LNCaP clone FGC (cell line): ENCODE results near the gene SOBP.

Experiments
- DNase-seq: peaks from one replicate; pipeline ENCODE4 v3.0.0-alpha.2; 2011; ENCODE audit warnings: low read depth
- H3K4me3 ChIP-seq: 2 replicates; pipeline ENCODE4 v1.5.1; 2011; ENCODE audit warnings: mild to moderate bottlenecking, low read depth, low read length, control low read depth
- CTCF ChIP-seq: IDR thresholded peaks from 2 replicates; pipeline ENCODE4 v1.5.1; 2012; ENCODE audit warnings: mild to moderate bottlenecking; ENCODE audit not compliant: control insufficient read depth, insufficient read depth; ENCODE audit errors: extremely low read depth

The SOBP gene

GRCh38 chr6:107495971-107496370, 6.1 kb downstream of the SOBP start:
- no peak overlapping the region for H3K4me3 ChIP-seq
- TF ChIP-seq CTCF = no peak
- DNase-seq = no peak

GRCh38 chr6:107496892-107497684, 7.2 kb downstream of the SOBP start:
- H3K4me3 ChIP-seq = no peak overlapping the region
- no peak for TF ChIP-seq CTCF
- DNase-seq = no peak

- no peak overlapping the region for H3K4me3 ChIP-seq
- TF ChIP-seq CTCF = no peak
- no peak for DNase-seq
Measured at GRCh38 chr6:107504270-107505026, 14.5 kb downstream of the SOBP start.

- DNase-seq = no peak
- no peak overlapping the region for H3K4me3 ChIP-seq
- no peak for TF ChIP-seq CTCF
Measured at GRCh38 chr6:107506145-107506544, 16.2 kb downstream of the SOBP start.

GRCh38 chr6:107509506-107509905, 19.6 kb downstream of the SOBP start:
- DNase-seq = peak; percentile 74
- H3K4me3 ChIP-seq = no peak overlapping the region
- TF ChIP-seq CTCF = no peak

GRCh38 chr6:107510108-107510507, 20.2 kb downstream of the SOBP start:
- H3K4me3 ChIP-seq = no peak overlapping the region
- TF ChIP-seq CTCF = no peak
- DNase-seq = no peak
